K562 (cell line): ENCODE results near the gene TFDP1. TPM values are rescaled to one million over a fixed set of nuclear protein-coding genes. Genes with fewer than 3 reads are reported as not detected.
A peak's percentile ranks its signal among the peaks of the same experiment; 100 is the strongest.

ENCODE experiments used
- ATAC-seq: fragments of 200-7000 bp; cut with Tn5 transposase; 3 replicates; pipeline ENCODE4 v1.9.1; 2020; ENCODE audit warnings: moderate library complexity
- BruUV-seq: library from RNA; stranded (reverse); fragments of 400-500 nt; replicated peaks from 2 replicates; lab custom pipeline; 2021; lab: Mats Ljungman, UMichigan
- CTCF ChIA-PET: fragments of 300-600 bp; formaldehyde crosslinking; extraction: SDS; loops from one replicate; lab custom pipeline; 2021; ENCODE audit warnings: low intra/inter-chr PET ratio; lab: Yijun Ruan, JAX
- POLR2A ChIA-PET: fragments of 300-600, 350-650 bp; sonication (Branson Sonifier 250); formaldehyde crosslinking; extraction: SDS; loops from one replicate; lab custom pipeline; 2021; ENCODE audit warnings: antibody characterized with exemption, inconsistent platforms; lab: Yijun Ruan, JAX
- DNase-seq, 4 experiments: peaks; one replicate each; pipeline versions ENCODE4 v3.0.0 to v3.0.0-alpha.2; 2011 to 2018; ENCODE audit warnings: low spot score in 3 of 4, mixed read lengths in 3 of 4; ENCODE audit errors: extremely low read depth in 1 of 4
- FAIRE-seq: peaks from 2 replicates; lab custom pipeline; 2011; peaks lifted over from hg19 to GRCh38; lab: Jason Lieb, UNC
- H2AFZ ChIP-seq: 2 replicates; pipeline ENCODE4 v1.6.0; 2011; ENCODE audit warnings: low read depth, low read length, control low read depth, inconsistent platforms
- H3K27ac ChIP-seq: fragments of 200-600 bp; 3 replicates; pipeline ENCODE4 v1.8.0; 2011; ENCODE audit warnings: low read depth, mild to moderate bottlenecking, control low read depth, inconsistent platforms, low read length, moderate library complexity, mixed read lengths; ENCODE audit errors: extremely low read depth
- H3K27me3 ChIP-seq, 2 experiments: fragments of 300-600 bp in 1 of 2; 2 replicates in 1 of 2; 3 replicates in 1 of 2; pipeline versions ENCODE4 v1.6.0 to v1.8.0; 2011; ENCODE audit warnings: inconsistent platforms in 2 of 2, low read length in 2 of 2, mild to moderate bottlenecking in 1 of 2, mixed read lengths in 1 of 2, moderate library complexity in 1 of 2; ENCODE audit not compliant: control insufficient read depth in 2 of 2, insufficient read depth in 2 of 2
- H3K36me3 ChIP-seq: fragments of 300-600 bp; 3 replicates; pipeline ENCODE4 v1.8.0; 2011; ENCODE audit warnings: mild to moderate bottlenecking, low read length, inconsistent platforms; ENCODE audit not compliant: control insufficient read depth, insufficient read depth
- H3K4me1 ChIP-seq, 2 experiments: fragments of 200-600 bp in 1 of 2; replicated peaks in 1 of 2; 2 replicates in 1 of 2; 3 replicates in 1 of 2; pipeline versions ENCODE4 v1.5.1 to v1.8.0; 2011; ENCODE audit warnings: inconsistent platforms in 2 of 2, low read length in 2 of 2, mild to moderate bottlenecking in 1 of 2, mixed read lengths in 1 of 2, moderate library complexity in 1 of 2; ENCODE audit not compliant: control insufficient read depth in 2 of 2, insufficient read depth in 2 of 2
- H3K4me2 ChIP-seq: 2 replicates; pipeline ENCODE4 v1.6.1; 2011; ENCODE audit warnings: low read length, control low read depth, inconsistent platforms, mixed read lengths; ENCODE audit not compliant: insufficient read depth
- H3K4me3 ChIP-seq: fragments of 200-600 bp; sonication (generic), shearing (Covaris generic); 2 replicates; pipeline ENCODE4 v1.5.1; 2016; ENCODE audit warnings: control low read depth, inconsistent platforms
- H3K79me2 ChIP-seq: fragments of 200-600 bp; 3 replicates; pipeline ENCODE4 v1.8.0; 2011; ENCODE audit warnings: low read length, inconsistent platforms; ENCODE audit not compliant: control insufficient read depth, insufficient read depth
- H3K9ac ChIP-seq, 2 experiments: 2 replicates each; pipeline versions ENCODE4 v1.6.0 to v1.6.1; 2011; ENCODE audit warnings: low read depth in 2 of 2, low read length in 2 of 2, control low read depth in 1 of 2, inconsistent platforms in 1 of 2, mild to moderate bottlenecking in 1 of 2, mixed read lengths in 1 of 2; ENCODE audit not compliant: insufficient read depth in 1 of 2
- H3K9me1 ChIP-seq: one replicate; pipeline ENCODE4 v1.6.0; 2011; ENCODE audit warnings: inconsistent platforms, mild to moderate bottlenecking, low read length, moderate library complexity; ENCODE audit not compliant: control insufficient read depth, insufficient read depth
- H3K9me3 ChIP-seq: replicated peaks from 2 replicates; pipeline ENCODE4 v1.5.1; 2011; ENCODE audit warnings: low read depth, low read length, inconsistent platforms; ENCODE audit not compliant: control insufficient read depth, insufficient read depth
- H4K20me1 ChIP-seq: replicated peaks from 2 replicates; pipeline ENCODE4 v1.6.1; 2011; ENCODE audit warnings: low read length, inconsistent platforms, mixed read lengths; ENCODE audit not compliant: control insufficient read depth, insufficient read depth
- ARID1B ChIP-seq: fragments of 450-650 bp; IDR thresholded peaks from 2 replicates; pipeline ENCODE4 v1.6.1; 2016; ENCODE audit warnings: antibody characterized with exemption, mild to moderate bottlenecking, inconsistent platforms
- CC2D1A ChIP-seq: fragments of 450-650 bp; IDR thresholded peaks from 2 replicates; pipeline ENCODE4 v1.6.1; 2017; ENCODE audit warnings: mild to moderate bottlenecking
- MAZ ChIP-seq, 2 experiments: fragments of 450-650 bp in 1 of 2; sonication (generic) in 1 of 2; formaldehyde crosslinking; IDR thresholded peaks in 1 of 2; conservative IDR thresholded peaks in 1 of 2; 2 replicates each; pipeline versions ENCODE4 v1.4.0 to v1.5.0; 2020; ENCODE audit warnings: mild to moderate bottlenecking in 1 of 2, missing genetic modification reagents in 1 of 2
- MIER1 ChIP-seq: fragments of 450-650 bp; IDR thresholded peaks from 2 replicates; pipeline ENCODE4 v1.6.1; 2016; ENCODE audit warnings: antibody characterized with exemption, mild to moderate bottlenecking, low read depth
- POLR2AphosphoS5 ChIP-seq: IDR thresholded peaks from 2 replicates; pipeline ENCODE4 v1.6.1; 2011; ENCODE audit warnings: mild to moderate bottlenecking, low read depth, low read length, moderate library complexity; ENCODE audit not compliant: control insufficient read depth, insufficient read depth
- RBM34 ChIP-seq: fragments of 200-400 bp; formaldehyde crosslinking; IDR thresholded peaks from 2 replicates; pipeline ENCODE4 v1.6.1; 2018; ENCODE audit warnings: low read length, borderline replicate concordance; ENCODE audit not compliant: insufficient read depth
- REST ChIP-seq, 2 experiments: fragments of 450-650 bp; formaldehyde crosslinking in 1 of 2; IDR thresholded peaks; 2 replicates each; pipeline versions ENCODE4 v1.4.0 to v1.6.1; 2014 to 2020; ENCODE audit warnings: mild to moderate bottlenecking in 2 of 2, borderline replicate concordance in 1 of 2, low read depth in 1 of 2
- SMC3 ChIP-seq: conservative IDR thresholded peaks from 2 replicates; pipeline ENCODE4 v1.6.1; 2011; ENCODE audit warnings: low read depth, low read length, improper control_type of control experiment; ENCODE audit not compliant: insufficient read depth
- TCF3 ChIP-seq: sonication (generic); formaldehyde crosslinking; IDR thresholded peaks from 2 replicates; pipeline ENCODE4 v1.4.0; 2020; ENCODE audit warnings: mild to moderate bottlenecking, missing genetic modification reagents
- ZBTB9 ChIP-seq: fragments of 450-650 bp; formaldehyde crosslinking; IDR thresholded peaks from 2 replicates; pipeline ENCODE4 v1.4.0; 2020; ENCODE audit warnings: mild to moderate bottlenecking, moderate library complexity
- ZNF583 ChIP-seq: fragments of 250-450 bp; sonication (Bioruptor Pico); IDR thresholded peaks from 2 replicates; pipeline ENCODE4 v1.4.0; 2020
- WGBS: fragments of 100-300 bp; shearing (Covaris generic); methylation state at CpG from one replicate; pipeline ENCODE4 v1.1.6; 2016; ENCODE audit warnings: low coverage, mixed read lengths; ENCODE audit not compliant: insufficient coverage; ENCODE audit errors: missing lambda C conversion rate; 5-methylcytosine and 5-hydroxymethylcytosine counted together
- in situ Hi-C: fragments of 300-500 bp; cut with MboI; formaldehyde crosslinking; loops from 4 replicates; pipeline ENCODE4 v1.15.0; 2018; ENCODE audit warnings: inconsistent platforms, mixed read lengths
- intact Hi-C: fragments of 100-400 bp; cut with micrococcal nuclease; formaldehyde crosslinking; loops from 2 replicates; pipeline ENCODE4 v1.14.2; 2022
- polyA plus RNA-seq, 8 experiments: library from polyadenylated mRNA; depleted of rRNA in 4 of 8; stranded (reverse) in 5 of 8; unstranded in 3 of 8; fragments of >200 nt; fragmentation: Nextera tagmentation in 2 of 8; fragmentation: Illumina TruSeq in 1 of 8; extraction: Ambion mirVana in 2 of 8; extraction: Trizol in 1 of 8; gene quantifications; 2 replicates each; pipeline versions ENCODE4 v1.2.1 to v1.2.3, GENCODE V29; 2011 to 2014; ENCODE audit warnings: inconsistent platforms in 1 of 8, missing spikeins in 1 of 8
- total RNA-seq, 7 experiments: library from RNA; depleted of rRNA in 6 of 7; stranded (reverse); fragments of >200 nt in 6 of 7; fragmentation: Illumina TruSeq in 2 of 7; extraction: Trizol in 2 of 7; gene quantifications; 2 replicates each; pipeline versions ENCODE4 v1.2.1 to v1.2.3, GENCODE V29; 2011 to 2021; ENCODE audit warnings: low replicate concordance in 1 of 7

Gene TFDP1
- total and polyA plus RNA-seq, 9 of the 15 experiments (the other 6 are each of a cell fraction or from before 2014, with no cell fraction given): 33.8 to 145 (median 69.1) TPM

- H2AFZ ChIP-seq: 0 out of 2 replicates have a peak overlapping the region, but pooled peaks have one; percentile 0
- ATAC-seq (peak; percentile 92), FAIRE-seq (peak; percentile 89), DNase-seq (peak; percentile 57 to 67 (median 58))
- H3K9me3 ChIP-seq: no peaks in the 10 kb centered on the region
- H3K9ac ChIP-seq: no peak overlapping the region
- intact Hi-C loops (loop anchor here (1.0 to 10.0 kb wide), 3 partner anchors 104 to 287 kb away; no protein-coding TSS in a partner anchor), in situ Hi-C loops (no loop called here)
- H4K20me1 ChIP-seq: no peaks in the 10 kb centered on the region
- H3K36me3 ChIP-seq: no peaks in the 10 kb centered on the region
- POLR2A ChIA-PET: interaction anchor here (0.6 kb wide), 1 partner anchor 366 kb away, joined by 5 read pairs; no protein-coding TSS in a partner anchor
- no peak overlapping the region for H3K4me2 ChIP-seq
- BruUV-seq: no TSS peak
- WGBS: 9% methylated on average over 12 of the region's 14 CpGs
- peaks cover 0 to 9% of the 10 kb centered on the region in 2 experiments; a peak in 3 of 5 replicates for H3K4me1 ChIP-seq
- no peak overlapping the region for H3K4me3 ChIP-seq
- no peaks in the 10 kb centered on the region for H3K79me2 ChIP-seq
- no peak overlapping the region for H3K27ac ChIP-seq
- H3K27me3 ChIP-seq: no peaks in the 10 kb centered on the region
- H3K9me1 ChIP-seq: no peaks in the 10 kb centered on the region
- CTCF ChIA-PET: interaction anchor here (0.7 to 0.9 kb wide), 3 partner anchors 103 to 620 kb away, joined by 3 to 4 read pairs (median 4); no protein-coding TSS in a partner anchor
- 0 out of 2 replicates have a peak, but pooled peaks have one; percentile 23 for TF ChIP-seq CC2D1A
- peak; percentile 41; the same call in 1 of the 2 replicates for TF ChIP-seq SMC3
- TF ChIP-seq ZNF583 (CRISPR knock-in tag): no peak
- TF ChIP-seq TCF3 (CRISPR knock-in tag): no peak
- TF ChIP-seq RBM34: no peak
- TF ChIP-seq ARID1B: no peak
- peak; percentile 49; the same call in 1 of the 2 replicates for TF ChIP-seq REST (IDR thresholded peaks at IDR 0.05; ENCODE audit: borderline replicate concordance)
- TF ChIP-seq REST (CRISPR knock-in tag; IDR thresholded peaks at IDR 0.05; ENCODE audit: low read depth): no peak
- no peak for TF ChIP-seq ZBTB9 (CRISPR knock-in tag)
- TF ChIP-seq POLR2AphosphoS5: no peak
- 0 out of 4 replicates have a peak, but pooled peaks of 1 of the 2 experiments have one; percentile 25 for TF ChIP-seq MAZ (CRISPR knock-in tag; conservative IDR thresholded peaks at IDR 0.05 in 1 of 2, IDR thresholded peaks at IDR 0.05 in 1 of 2)
- no peak for TF ChIP-seq MIER1
Measured at GRCh38 chr13:113562085-113562749, 22.3 kb upstream of the TFDP1 start.
